GM10847 (cell line): ENCODE data around the gene NFE2.
A peak's percentile ranks its signal among the peaks of the same experiment; 100 is the strongest.

Experiments used
- POLR2A ChIP-seq: IDR thresholded peaks from 2 replicates; pipeline ENCODE4 v1.6.1; 2011; ENCODE audit not compliant: insufficient read length; ENCODE audit errors: extremely low read depth

NFE2 gene

DNA sequence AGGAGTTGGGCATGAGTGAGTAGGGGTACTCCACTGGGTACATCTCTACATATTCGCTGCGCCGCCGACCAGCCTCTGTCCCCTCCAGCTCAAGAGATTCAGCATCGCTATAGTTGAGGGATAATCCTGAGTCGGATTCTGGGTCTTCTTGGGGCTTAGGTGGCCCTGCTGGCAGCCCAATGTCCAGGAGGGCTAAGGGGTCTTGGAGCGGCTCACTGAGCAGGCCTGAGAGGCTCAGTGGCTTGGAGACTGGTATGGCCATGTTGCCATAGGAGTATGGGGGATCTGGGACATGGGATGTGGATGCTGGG is 7.9 kb downstream of the NFE2 start:
- no peak for TF ChIP-seq POLR2A

GRCh38 chr12:54292083-54292930 is 8.5 kb downstream of the NFE2 start:
- no peak for TF ChIP-seq POLR2A

GRCh38 chr12:54287261-54288157 is 13.3 kb downstream of the NFE2 start:
- no peak for TF ChIP-seq POLR2A

- TF ChIP-seq POLR2A, result peak; percentile 17
These were observed 14.5 kb downstream of the NFE2 start for GRCh38 chr12:54286042-54287030.

DNA sequence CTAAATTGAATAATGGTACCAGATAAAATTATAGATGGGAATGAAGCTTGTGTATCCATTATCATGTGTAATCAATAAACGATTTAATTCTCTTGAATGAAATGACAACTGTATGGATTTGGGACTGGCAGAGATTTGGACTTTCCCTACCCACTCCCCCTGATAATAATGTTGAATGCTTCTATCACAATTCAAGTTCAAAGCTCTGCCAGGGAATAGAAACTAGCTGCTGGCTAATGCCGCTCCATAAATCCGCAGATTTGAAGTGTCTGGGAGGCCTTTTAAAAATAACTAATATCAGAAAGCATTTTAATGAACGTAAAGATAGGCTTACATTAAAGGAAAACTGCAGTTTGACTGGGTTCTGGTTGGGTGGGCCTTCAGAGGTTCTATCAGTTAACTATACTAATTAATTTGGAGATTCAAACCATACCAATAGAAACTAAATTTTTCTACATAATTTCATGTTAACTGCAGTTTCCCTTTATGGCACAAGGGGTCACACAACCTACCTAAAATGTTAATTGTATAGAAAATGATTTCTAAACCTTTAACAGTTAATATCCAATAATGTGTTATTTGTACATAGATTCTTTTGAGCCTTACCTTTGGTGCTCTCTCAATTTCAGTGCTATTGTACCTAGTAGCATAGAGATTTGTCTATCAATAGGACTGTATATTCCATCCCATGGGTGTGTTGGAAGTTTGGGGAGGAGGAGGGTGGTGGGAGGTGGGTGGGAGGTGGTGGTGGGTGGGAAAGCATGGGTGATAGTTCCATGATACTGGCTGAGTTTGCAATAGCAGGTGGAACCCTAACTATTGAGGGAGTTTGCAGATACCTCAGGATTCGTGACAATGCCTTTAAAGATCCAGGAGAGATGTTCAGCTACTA is 15.4 kb downstream of the NFE2 start:
- no peak for TF ChIP-seq POLR2A

DNA sequence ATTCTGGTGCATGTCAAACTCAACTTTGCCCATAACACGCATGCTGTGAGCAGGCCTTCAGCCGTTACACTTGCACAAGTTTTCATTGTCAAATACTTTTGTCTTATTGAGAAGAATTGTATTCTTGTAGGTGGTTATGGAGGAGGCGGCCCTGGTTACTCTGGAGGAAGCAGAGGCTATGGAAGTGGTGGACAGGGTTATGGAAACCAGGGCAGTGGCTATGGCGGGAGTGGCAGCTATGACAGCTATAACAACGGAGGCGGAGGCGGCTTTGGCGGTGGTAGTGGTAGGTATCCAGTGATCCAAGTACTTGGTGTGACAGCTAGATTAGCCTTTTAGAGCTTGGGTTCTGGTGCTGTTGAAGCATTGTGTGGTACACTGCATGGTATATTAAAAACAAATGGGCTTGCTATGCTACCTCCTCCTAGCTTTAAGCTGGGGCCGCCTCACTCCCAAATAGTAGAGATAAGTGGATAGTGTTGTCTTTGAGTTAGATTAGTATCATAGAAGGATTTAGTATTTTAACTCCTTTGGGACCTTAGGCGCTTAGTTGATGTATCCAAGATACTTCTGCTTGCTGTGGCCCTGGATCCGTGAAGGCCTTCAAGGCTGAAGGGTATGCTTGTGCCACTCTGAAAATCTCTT is 17.7 kb downstream of the NFE2 start:
- TF ChIP-seq POLR2A, result no peak

DNA sequence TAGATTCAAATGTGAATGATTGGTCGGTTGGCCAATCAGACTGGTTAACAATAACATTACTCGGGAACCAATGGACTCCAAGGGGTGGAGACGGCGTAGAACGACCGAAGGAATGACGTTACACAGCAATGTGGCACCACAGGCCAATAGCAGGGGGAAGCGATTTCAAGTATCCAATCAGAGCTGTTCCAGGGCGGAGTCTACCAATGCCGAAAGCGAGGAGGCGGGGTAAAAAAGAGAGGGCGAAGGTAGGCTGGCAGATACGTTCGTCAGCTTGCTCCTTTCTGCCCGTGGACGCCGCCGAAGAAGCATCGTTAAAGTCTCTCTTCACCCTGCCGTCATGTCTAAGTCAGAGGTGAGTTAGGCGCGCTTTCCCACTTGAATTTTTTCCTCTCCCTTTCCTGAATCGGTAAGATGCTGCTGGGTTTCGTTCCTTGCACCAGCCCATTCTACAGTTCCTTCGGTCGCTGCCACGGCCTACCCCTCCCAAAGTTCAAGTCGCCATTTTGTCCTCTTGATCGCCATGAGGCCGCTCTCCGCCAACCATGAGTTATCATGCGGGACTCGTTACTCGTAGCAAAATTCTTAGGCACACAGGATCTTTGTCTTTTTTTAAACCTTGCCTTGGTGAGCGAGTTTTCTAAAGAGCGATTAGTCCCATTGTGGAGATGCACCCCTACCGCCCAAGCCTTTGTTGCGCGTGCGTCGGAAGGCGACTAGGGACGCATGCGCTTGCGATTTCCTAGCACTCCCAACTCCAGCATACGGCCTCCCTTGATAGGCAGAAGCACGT is 20.2 kb downstream of the NFE2 start, which contains the start of gene HNRNPA1:
TSS of gene HNRNPA1 (plus strand) at position 259 of the 793 bp plus-strand sequence. CDS start at position 341, 82 bp downstream.
- peak; percentile 95 for TF ChIP-seq POLR2A

DNA sequence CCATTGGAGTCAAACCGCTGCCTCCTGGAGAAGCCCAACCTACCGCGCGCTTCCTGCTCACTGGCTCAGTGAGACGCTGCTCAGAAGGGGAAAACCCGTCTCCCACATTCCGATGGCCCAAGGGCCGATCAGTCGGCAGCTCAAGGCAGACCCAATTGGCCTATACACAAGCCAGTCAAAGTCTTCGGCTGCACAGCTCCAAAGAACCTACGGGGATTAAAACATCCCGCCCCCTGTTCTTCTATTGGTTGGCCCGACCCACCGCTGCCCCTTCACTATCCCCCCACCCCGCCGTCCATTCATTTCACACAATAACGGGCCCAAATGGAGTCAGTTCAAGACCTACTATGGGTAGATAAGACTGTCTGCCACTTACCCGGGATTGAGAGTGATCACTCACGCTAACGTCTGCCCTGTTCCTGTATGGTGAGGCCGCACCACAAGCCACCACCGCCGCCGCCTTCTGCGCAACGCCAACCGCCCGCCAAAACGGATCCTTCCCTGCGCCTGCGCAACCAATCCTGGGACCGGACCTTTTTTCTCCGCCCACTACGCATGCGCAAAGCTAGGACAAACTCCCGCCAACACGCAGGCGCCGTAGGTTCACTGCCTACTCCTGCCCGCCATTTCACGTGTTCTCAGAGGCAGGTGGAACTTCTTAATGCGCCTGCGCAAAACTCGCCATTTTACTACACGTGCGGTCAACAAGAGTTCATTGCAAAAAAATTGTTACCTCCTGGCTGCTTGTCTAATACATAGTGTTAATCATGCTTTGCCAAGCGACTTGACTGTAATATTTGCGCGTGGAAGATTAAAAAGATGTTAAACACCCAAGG is 21.0 kb downstream of the NFE2 start, which contains the start of gene CBX5:
TSS of gene CBX5 (minus strand) at position 491 of the 836 bp plus-strand sequence. CDS start 22,472 bp downstream, outside the sequence.
- TF ChIP-seq POLR2A, result peak; percentile 72

- TF ChIP-seq POLR2A, result no peak
These were observed 21.6 kb downstream of the NFE2 start for GRCh38 chr12:54279227-54279631.

DNA sequence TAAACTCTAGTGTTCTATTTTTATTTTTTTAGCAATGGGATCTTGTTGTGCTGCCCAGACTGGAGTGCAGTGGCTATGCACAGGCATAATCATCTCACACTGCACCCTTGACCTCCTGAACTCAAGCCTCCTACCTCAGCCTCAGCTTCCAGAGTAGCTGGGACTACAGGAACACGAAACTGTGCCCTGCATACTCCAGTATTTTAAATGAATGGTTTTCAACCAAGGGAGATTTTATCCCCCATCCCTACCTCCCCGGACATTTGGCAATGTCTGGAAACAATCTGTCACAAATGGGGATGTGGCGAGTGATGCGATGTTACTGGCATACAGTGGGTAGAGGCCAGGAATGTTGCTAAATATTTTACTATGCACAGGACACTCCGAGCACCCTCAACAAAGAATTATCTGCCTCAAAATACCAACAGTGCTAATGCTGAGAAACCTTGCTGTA is 23.0 kb downstream of the NFE2 start:
- TF ChIP-seq POLR2A, result no peak

DNA sequence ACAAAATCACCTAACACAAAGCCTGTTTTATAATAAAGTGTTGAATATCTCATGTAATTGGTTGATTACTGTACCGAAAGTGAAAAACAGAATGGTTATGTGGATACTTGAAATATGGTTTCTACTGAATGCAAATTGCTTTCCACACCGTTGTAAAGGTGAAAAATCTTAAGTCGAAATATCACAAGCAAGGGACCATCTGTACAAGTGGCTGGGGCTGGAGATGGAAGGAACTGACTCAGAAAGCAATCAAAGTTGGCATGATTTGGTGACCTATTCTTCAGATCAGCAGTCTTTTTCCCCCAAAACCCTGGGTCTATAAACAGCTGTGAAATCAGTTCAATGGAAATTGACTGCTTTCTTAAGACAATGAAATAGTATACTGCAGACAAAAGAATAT is 24.4 kb downstream of the NFE2 start:
- no peak for TF ChIP-seq POLR2A

GRCh38 chr12:54273981-54274380 is 26.8 kb downstream of the NFE2 start:
- no peak for TF ChIP-seq POLR2A

GRCh38 chr12:54272214-54272613 is 28.6 kb downstream of the NFE2 start:
- no peak for TF ChIP-seq POLR2A
